Heart left ventricle (tissue), 16 donors: ENCODE measurements around the gene FKBP15. TPM values are rescaled to one million over a fixed set of nuclear protein-coding genes. Genes with fewer than 3 reads are reported as not detected.

Experiments
- ATAC-seq, 4 donors: fragments of 200-7000 bp; cut with Tn5 transposase; one replicate each; pipeline ENCODE4 v1.9.1; 2020 to 2022; ENCODE audit warnings: moderate library complexity in 4 of 4, mild to moderate bottlenecking in 3 of 4, moderate number of reproducible peaks in 1 of 4
- DNase-seq, 5 donors: peaks; one replicate each; pipeline ENCODE4 v3.0.0-alpha.2; 2020
- H3K27ac ChIP-seq, 12 donors: fragments of 200-600 bp; sonication (generic) in 4 of 12; one replicate each; pipeline versions ENCODE4 v1.5.0 to v1.8.0; 2016 to 2022; ENCODE audit warnings: mild to moderate bottlenecking in 2 of 12
- H3K27me3 ChIP-seq, 9 donors: fragments of 200-600 bp; sonication (generic) in 2 of 9; one replicate each; pipeline versions ENCODE4 v1.5.1 to v1.8.0; 2016 to 2022; ENCODE audit warnings: mild to moderate bottlenecking in 3 of 9
- H3K36me3 ChIP-seq, 9 donors: fragments of 200-600 bp; sonication (generic) in 2 of 9; one replicate each; pipeline versions ENCODE4 v1.5.0 to v1.8.0; 2018 to 2022; ENCODE audit warnings: mild to moderate bottlenecking in 2 of 9
- H3K4me1 ChIP-seq, 12 donors: fragments of 200-600 bp; sonication (generic) in 4 of 12; one replicate each; pipeline versions ENCODE4 v1.5.0 to v1.8.0; 2016 to 2022; ENCODE audit warnings: mild to moderate bottlenecking in 3 of 12
- H3K4me3 ChIP-seq, 12 donors: fragments of 200-600 bp; sonication (generic) in 4 of 12; one replicate each; pipeline versions ENCODE4 v1.5.0 to v1.8.0; 2017 to 2022; ENCODE audit warnings: mild to moderate bottlenecking in 9 of 12, moderate library complexity in 4 of 12
- H3K9me3 ChIP-seq, 12 donors: fragments of 200-600 bp; sonication (generic) in 4 of 12; one replicate each; pipeline versions ENCODE4 v1.5.0 to v1.8.0; 2016 to 2022; ENCODE audit warnings: mild to moderate bottlenecking in 1 of 12
- POLR2A ChIP-seq, 2 donors: fragments of 450-650 bp; IDR thresholded peaks; one replicate each; pipeline ENCODE4 v1.6.1; 2017; ENCODE audit warnings: antibody characterized with exemption in 2 of 2, mild to moderate bottlenecking in 2 of 2, moderate library complexity in 2 of 2
- WGBS, 4 donors: extraction: QIAGEN DNeasy Blood & Tissue Kit in 2 of 4; methylation state at CpG; one replicate each; pipeline versions ENCODE4 v1.1.5 to v1.1.7; 2013 to 2018; 5-methylcytosine and 5-hydroxymethylcytosine counted together
- intact Hi-C, 10 donors: fragments of 100-400 bp; cut with DNase I; formaldehyde crosslinking; loops; one replicate each; pipeline versions ENCODE4 v1.11.1 to v1.14.2; 2022
- polyA plus RNA-seq, 2 donors: library from polyadenylated mRNA; stranded (reverse); fragments of 200-250 nt; gene quantifications; one replicate each; pipeline ENCODE4 v1.2.3, GENCODE V29; 2013
- total RNA-seq, 9 donors: library from RNA; depleted of rRNA in 2 of 9; stranded (reverse); fragments of >200 nt in 2 of 9; fragmentation: NEBNext Ultra II Directional in 3 of 9; extraction: Animal tissue kit (Norgen Biotek cat#: 25700) in 3 of 9; gene quantifications; one replicate each; pipeline versions ENCODE4 v1.1.0 to v1.2.4, GENCODE V29; 2016 to 2023
- TF ChIP-seq, protein P1 (sequence below), 12 donors: fragments of 200-600 bp; sonication (generic) in 4 of 12; IDR thresholded peaks; one replicate each; pipeline versions ENCODE4 v1.5.0 to v1.8.0; 2018 to 2022; ENCODE audit warnings: antibody characterized with exemption in 12 of 12, mild to moderate bottlenecking in 5 of 12
- donor health status: ischemic (EF 13 %, LVEDD 7.1; RV severe dilation, severe dysfunction).
- donor health status: healthy with polysubstance abuse.
- donor health status: DM: no; HTN: yes; CAD: no.
- donor health status: DM: no; HTN: no; CAD: no.
- donor health status: ischemic (EF 25% LVEDD 6.9; RV normal size, moderate dysfunction).
- donor health status: ischemic (EF 25% LVEDD 5.7; RV mildly dilated, moderate dysfunction).
- donor health status: healthy.
- donor health status: DM: yes; HTN: yes; CAD: no.
- donor health status: ischemic (EF 35%, LVEDD 5.7; RV mildly dilated, moderate dysfunction).
- donor health status: nonischemic (EF 11% LVEDD 7.7; RV severe dilation, severe dysfunction).
- donor health status: DM: yes; HTN: yes; CAD: no.
- donor health status: PGD.
- donor health status: ischemic (EF 29% LVEDD 5.4; RV normal size, mild dysfunction).
- donor health status: nonischemic (EF 23%, LVEDD 6.1; RV moderate dilation, normal function).

Gene FKBP15
- total and polyA plus RNA-seq, 11 donors = 9.9 to 45.5 (median 18.3) TPM

DNA sequence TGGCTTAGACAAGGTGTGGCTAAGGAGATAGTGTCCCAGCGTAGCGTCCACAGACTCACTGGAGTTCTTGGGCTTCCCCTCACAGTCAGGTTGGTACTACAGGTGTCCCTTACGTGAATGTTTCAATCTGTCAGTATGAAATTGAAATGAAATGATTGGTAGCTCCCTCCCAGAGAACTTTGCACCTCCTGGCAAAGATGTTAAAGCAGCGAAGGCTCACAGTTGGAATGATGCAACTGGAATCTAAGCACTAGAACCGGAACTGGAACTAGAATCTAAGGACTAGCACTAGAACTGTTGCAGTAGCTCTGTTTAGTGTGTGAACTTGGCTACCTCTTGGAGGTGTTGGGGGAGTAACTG is 1.4 kb upstream of the FKBP15 start:
- peaks cover 0 to 69% (median 42%) of the 10 kb centered on the region in 12 donors for H3K4me1 ChIP-seq
- 28 to 44% (median 41%) methylated on average over 5 of the region's 5 CpGs for WGBS, 4 donors
- TF ChIP-seq, protein P1, sequence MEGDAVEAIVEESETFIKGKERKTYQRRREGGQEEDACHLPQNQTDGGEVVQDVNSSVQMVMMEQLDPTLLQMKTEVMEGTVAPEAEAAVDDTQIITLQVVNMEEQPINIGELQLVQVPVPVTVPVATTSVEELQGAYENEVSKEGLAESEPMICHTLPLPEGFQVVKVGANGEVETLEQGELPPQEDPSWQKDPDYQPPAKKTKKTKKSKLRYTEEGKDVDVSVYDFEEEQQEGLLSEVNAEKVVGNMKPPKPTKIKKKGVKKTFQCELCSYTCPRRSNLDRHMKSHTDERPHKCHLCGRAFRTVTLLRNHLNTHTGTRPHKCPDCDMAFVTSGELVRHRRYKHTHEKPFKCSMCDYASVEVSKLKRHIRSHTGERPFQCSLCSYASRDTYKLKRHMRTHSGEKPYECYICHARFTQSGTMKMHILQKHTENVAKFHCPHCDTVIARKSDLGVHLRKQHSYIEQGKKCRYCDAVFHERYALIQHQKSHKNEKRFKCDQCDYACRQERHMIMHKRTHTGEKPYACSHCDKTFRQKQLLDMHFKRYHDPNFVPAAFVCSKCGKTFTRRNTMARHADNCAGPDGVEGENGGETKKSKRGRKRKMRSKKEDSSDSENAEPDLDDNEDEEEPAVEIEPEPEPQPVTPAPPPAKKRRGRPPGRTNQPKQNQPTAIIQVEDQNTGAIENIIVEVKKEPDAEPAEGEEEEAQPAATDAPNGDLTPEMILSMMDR (IDR thresholded peaks at IDR 0.05) = no peak
- TF ChIP-seq POLR2A (IDR thresholded peaks at IDR 0.05) = no peak
- H3K27ac ChIP-seq = peak overlapping the region in 9 of 12 donors; percentile 81 to 92 (median 87)
- no peak for ATAC-seq
- intact Hi-C loops = loop anchor here in 5 of 10 donors (5.0 to 10.0 kb wide), 2 partner anchors 50 to 52 kb away; partner anchors contain the start of genes CDC26 (in 3 of the 5) and PRPF4 (in 3 of the 5)
- H3K27me3 ChIP-seq = no peaks in the 10 kb centered on the region
- peak overlapping the region in 11 of 12 donors; percentile 57 to 95 (median 84) for H3K4me3 ChIP-seq
- H3K9me3 ChIP-seq = no peaks in the 10 kb centered on the region
- DNase-seq = no peak
- peaks cover 0 to 11% (median 2%) of the 10 kb centered on the region in 9 donors for H3K36me3 ChIP-seq

DNA sequence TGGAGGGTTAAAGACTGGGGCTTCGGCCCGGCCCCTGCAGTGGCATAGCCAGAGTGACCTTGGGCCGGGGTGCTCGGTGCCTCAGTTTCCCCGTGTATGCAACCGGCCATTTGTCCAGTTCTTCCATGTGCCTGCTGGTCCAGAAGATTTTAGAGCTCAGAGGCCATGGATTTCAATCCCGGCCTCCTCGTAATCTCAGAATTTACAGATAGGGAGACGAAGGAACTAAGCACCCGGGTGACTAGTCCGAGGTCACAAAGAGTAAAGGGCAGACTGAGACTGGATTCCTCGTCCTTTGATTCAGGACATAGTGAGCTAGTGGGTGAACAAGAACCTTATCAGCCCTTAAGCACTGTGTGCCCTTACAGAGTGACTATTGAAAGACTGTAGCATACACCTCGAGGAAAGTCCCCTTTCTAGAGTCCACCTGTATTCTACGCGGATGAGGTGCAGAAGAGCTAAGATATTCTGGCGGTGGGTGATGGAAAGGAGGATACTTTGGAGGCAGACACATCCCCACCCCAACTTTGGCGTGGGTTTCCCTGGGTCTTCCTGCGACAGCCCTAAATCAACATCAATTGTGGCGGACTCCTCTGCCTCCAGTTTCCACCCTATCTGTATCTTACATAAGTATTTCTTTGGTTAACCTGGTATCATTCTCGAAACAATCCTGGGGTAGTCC is 864 bp upstream of the FKBP15 start:
- Histone ChIP-seq H3K4me1 (peaks cover 0 to 71% (median 42%) of the 10 kb centered on the region in 12 donors), H3K9me3 (no peaks in the 10 kb centered on the region), H3K27me3 (no peaks in the 10 kb centered on the region), H3K27ac (peak overlapping the region; percentile 33 to 92 (median 87)), H3K4me3 (peak overlapping the region; percentile 38 to 95 (median 82)), H3K36me3 (peaks cover 0 to 8% (median 0%) of the 10 kb centered on the region in 9 donors)
- DNase-seq (no peak), ATAC-seq (peak; percentile 6 to 43 (median 24))
- WGBS, 4 donors = 8 to 10% (median 8%) methylated on average over 16 to 20 of the region's 20 CpGs
- no peak for TF ChIP-seq POLR2A (IDR thresholded peaks at IDR 0.05)
- TF ChIP-seq, protein P1 (IDR thresholded peaks at IDR 0.05) = no peak
- intact Hi-C loops = loop anchor here in 6 of 10 donors (1.0 to 10.0 kb wide), 4 partner anchors 50 to 71 kb away; partner anchors contain the start of genes CDC26 (in 4 of the 6), PRPF4 (in 4 of the 6) and SLC31A2 (in 1 of the 6)

- no peaks in the 10 kb centered on the region for H3K9me3 ChIP-seq
- DNase-seq (no peak), ATAC-seq (no peak)
- H3K4me1 ChIP-seq = peaks cover 0 to 76% (median 41%) of the 10 kb centered on the region in 12 donors
- TF ChIP-seq POLR2A (IDR thresholded peaks at IDR 0.05) = no peak
- TF ChIP-seq, protein P1 (IDR thresholded peaks at IDR 0.05) = no peak
- WGBS, 4 donors = 4 to 8% (median 7%) methylated on average over 8 to 11 of the region's 11 CpGs
- H3K36me3 ChIP-seq = peaks cover 0 to 8% (median 0%) of the 10 kb centered on the region in 9 donors
- H3K27ac ChIP-seq = peak overlapping the region; percentile 68 to 92 (median 88)
- intact Hi-C loops = loop anchor here in 6 of 10 donors (1.0 to 10.0 kb wide), 4 partner anchors 52 to 69 kb away; partner anchors contain the start of genes CDC26 (in 4 of the 6), PRPF4 (in 4 of the 6) and SLC31A2 (in 1 of the 6)
- peak overlapping the region; percentile 66 to 95 (median 82) for H3K4me3 ChIP-seq
- no peaks in the 10 kb centered on the region for H3K27me3 ChIP-seq
Measured at GRCh38 chr9:113220467-113221002, 542 bp downstream of the FKBP15 start.

DNA sequence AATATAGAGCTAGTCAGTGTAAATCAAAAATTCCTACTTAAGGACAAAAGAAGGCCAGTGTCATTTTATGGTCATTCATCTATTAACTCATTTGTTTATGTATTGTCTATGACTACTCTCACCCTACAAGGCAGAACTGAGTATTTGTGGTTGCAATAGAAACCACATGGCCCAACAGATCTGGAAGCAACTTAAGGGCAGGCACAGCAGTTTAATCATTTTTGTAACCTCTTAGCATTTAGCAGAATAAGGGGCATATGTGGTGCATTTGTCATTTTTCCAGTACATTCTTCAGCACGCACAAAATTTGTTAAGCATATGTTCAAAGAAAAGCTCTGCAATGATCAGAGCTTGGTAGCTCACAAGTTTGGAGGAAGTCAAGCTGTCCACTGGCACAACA is 1.1 kb downstream of the FKBP15 start:
- Histone ChIP-seq H3K4me1 (peaks cover 0 to 81% (median 41%) of the 10 kb centered on the region in 12 donors), H3K4me3 (peak overlapping the region; percentile 66 to 95 (median 82)), H3K36me3 (peaks cover 0 to 7% (median 0%) of the 10 kb centered on the region in 9 donors), H3K9me3 (no peaks in the 10 kb centered on the region), H3K27me3 (no peaks in the 10 kb centered on the region), H3K27ac (peak overlapping the region in 3 of 12 donors; percentile 17 to 92 (median 87))
- WGBS, 4 donors = 26 to 45% (median 32%) methylated on average over 1 of the region's 1 CpG
- DNase-seq (no peak), ATAC-seq (no peak)
- TF ChIP-seq POLR2A (IDR thresholded peaks at IDR 0.05) = no peak
- TF ChIP-seq, protein P1 (IDR thresholded peaks at IDR 0.05) = no peak
- intact Hi-C loops = loop anchor here in 6 of 10 donors (2.0 to 10.0 kb wide), 3 partner anchors 52 to 55 kb away; partner anchors contain the start of genes CDC26 (in 4 of the 6) and PRPF4 (in 4 of the 6)
